Choroid plexus epithelial cell (primary cell): ENCODE measurements around the gene FAM76A.

ENCODE experiments used
- DNase-seq: peaks from one replicate; pipeline ENCODE4 v3.0.0-alpha.2; 2010; ENCODE audit warnings: low read depth
- H3K4me3 ChIP-seq: 2 replicates; pipeline ENCODE4 v1.5.1; 2011; ENCODE audit warnings: low read depth, mild to moderate bottlenecking, control low read depth, low read length, moderate library complexity
- TF ChIP-seq, protein P1 (sequence below): conservative IDR thresholded peaks from 2 replicates; pipeline ENCODE4 v1.5.1; 2011; ENCODE audit warnings: low read depth, mild to moderate bottlenecking, control low read depth, inconsistent platforms, low read length, moderate library complexity

The FAM76A gene

DNA sequence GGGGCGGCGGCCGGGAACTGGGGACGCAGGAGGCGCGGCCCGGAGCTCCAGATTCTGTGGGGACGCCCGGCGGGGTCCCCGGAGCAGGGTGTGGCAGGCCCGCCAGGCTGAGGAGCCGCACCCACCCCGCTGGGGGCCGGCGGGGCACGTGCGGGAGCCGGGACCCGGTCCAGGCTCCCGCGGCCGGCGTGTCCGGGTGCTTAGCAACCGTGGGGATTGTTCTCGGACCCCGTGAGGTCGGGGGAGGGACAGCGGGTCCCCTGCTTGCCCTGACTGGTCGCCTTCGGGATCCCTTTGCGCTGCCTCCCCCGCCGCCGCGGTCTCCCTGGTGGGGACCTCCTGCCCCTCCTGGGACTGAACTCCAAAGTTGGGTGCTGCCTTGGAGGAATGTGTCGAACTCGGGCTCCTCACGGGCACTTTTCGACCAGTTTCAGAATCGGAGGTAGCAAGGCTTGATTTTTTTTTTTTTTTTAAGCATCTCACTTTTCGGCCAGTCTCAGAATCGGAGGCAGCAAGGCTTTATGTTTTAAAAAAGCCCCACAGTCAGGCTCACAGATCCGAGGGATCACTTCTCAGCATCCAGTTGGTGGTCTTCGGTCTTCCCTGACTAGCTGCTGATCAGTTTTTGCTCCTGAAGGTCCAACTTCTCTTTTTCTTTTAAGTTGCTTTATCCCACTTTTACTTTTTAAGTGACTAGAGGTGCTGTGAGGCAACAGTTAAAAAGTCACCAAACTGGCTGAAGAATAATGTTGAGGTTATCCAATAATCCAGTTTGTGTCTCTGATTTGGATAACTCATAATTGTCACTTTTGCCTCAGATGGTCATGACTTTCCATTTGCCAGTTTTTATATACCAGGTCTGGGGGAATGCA is 648 bp downstream of the FAM76A start:
- DNase-seq, result peak; percentile 42
- H3K4me3 ChIP-seq, result peak overlapping the region; percentile 89

DNA sequence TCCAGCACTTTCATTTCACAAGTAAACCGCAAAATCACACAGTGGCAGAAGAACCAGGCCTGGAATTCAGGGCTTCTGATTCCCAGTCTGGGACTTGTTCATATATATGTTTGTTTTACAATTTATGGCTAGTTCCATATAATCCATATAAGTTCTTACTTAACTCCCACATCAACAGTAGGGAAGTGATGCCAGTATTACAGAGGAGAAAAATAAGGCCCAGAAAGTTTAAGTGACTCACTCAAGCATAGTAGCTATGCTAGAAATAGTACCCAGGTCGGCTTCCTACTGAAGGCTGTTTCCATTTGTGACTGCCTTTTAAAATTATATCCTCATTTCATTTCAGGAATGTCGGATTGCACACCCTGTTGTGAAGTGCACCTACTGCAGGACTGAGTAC is 1.4 kb downstream of the FAM76A start:
- TF ChIP-seq, protein P1, sequence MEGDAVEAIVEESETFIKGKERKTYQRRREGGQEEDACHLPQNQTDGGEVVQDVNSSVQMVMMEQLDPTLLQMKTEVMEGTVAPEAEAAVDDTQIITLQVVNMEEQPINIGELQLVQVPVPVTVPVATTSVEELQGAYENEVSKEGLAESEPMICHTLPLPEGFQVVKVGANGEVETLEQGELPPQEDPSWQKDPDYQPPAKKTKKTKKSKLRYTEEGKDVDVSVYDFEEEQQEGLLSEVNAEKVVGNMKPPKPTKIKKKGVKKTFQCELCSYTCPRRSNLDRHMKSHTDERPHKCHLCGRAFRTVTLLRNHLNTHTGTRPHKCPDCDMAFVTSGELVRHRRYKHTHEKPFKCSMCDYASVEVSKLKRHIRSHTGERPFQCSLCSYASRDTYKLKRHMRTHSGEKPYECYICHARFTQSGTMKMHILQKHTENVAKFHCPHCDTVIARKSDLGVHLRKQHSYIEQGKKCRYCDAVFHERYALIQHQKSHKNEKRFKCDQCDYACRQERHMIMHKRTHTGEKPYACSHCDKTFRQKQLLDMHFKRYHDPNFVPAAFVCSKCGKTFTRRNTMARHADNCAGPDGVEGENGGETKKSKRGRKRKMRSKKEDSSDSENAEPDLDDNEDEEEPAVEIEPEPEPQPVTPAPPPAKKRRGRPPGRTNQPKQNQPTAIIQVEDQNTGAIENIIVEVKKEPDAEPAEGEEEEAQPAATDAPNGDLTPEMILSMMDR, result no peak
- peak overlapping the region; percentile 89 for H3K4me3 ChIP-seq
- peak; percentile 52 for DNase-seq

More for the DNA sequence above, 648 bp downstream of the FAM76A start:
- TF ChIP-seq, protein P1, result no peak

DNA sequence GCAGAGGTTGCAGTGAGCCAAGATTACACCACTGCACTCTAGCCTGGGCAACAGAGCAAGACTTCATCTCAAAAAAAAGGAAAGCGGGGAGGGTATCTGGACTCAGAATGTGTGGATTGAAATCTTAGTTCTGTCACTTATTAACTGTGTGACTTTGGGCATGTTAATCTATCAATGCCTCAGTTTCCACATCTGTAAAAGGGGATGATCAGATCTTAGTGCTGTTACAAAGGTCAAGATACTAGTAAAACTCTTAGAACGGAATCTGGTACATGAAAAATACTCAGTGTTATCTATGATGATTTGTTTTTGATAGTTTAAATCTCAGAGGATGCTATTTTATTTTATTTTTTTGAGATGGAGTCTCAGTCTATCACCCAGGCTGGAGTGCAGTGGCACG is 10.5 kb downstream of the FAM76A start:
- TF ChIP-seq, protein P1, result no peak
- H3K4me3 ChIP-seq, result no peak overlapping the region
- DNase-seq, result no peak

DNA sequence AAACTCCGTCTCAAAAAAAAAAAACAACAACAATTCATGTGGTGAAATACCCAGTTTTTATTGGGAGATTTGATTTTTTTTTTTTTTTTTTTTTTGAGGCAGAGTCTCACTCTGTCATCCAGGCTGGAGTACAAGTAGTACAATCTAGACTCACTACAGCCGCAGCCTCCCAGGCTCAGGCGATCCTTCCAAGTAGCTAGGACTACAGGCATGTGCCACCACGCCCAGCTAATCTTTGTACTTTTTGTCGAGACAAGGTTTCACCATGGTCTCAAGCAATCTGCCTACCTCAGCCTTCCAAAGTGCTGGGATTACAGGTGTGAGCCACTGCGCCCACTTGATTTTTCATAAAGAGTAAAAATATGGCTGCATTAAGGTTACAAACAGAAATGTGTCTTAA is 15.4 kb downstream of the FAM76A start:
- TF ChIP-seq, protein P1, result no peak
- no peak overlapping the region for H3K4me3 ChIP-seq
- DNase-seq, result no peak

DNA sequence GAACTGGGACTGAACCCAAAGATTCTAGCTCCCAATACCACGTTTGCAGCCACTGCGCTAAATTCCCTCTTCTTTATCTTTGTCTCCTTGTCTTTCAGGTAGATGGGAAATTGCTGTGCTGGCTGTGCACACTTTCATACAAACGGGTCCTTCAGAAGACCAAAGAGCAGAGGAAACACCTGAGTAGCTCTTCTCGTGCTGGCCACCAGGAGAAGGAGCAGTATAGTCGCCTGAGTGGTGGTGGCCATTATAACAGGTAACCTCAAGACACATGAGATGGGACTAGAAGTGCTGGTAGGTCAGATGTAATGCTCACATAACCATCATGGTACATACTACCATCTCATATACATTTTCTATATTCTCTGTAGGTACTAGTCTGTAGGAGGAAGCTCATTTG is 18.8 kb downstream of the FAM76A start:
- TF ChIP-seq, protein P1, result no peak
- DNase-seq, result no peak
- H3K4me3 ChIP-seq, result no peak overlapping the region

DNA sequence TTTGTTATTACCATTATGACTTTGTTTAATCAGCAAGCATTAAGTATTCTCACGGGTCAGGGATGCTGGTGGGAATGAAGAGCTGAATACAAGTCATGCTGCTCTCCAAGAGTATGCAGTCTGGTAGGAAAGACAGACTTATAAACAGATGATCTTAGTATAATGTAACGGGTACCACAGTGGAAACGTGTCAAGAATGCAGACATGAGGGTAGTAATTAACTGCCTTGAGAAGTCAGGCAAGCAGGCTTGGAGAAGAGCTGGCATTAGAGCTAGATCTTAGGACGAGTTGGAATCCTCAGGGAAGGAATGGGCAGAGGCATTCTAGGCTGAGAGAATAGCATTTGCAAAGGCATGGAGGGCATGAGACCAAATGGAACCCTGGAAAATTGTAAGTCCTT is 19.7 kb downstream of the FAM76A start:
- no peak overlapping the region for H3K4me3 ChIP-seq
- DNase-seq, result no peak
- TF ChIP-seq, protein P1, result no peak

DNA sequence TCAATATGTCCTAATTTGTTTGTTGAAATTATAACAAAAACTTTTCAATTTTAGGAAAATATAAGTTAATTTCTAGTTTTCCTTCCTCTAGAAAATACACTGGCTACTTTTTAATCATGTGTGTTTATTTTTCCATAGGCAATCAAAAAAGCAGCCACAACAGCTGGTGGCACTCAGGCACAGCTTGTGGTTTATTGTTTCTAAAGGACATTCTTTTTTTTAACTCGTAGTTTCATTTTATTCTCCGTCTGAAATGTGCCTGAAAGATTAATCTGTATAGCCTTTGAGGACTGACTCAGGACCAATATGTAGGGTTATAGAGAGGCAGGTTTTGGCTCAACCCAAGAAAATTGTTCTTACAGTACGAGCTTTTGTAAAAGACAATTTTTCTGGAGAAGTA is 26.6 kb downstream of the FAM76A start:
- no peak for DNase-seq
- TF ChIP-seq, protein P1, result no peak
- no peak overlapping the region for H3K4me3 ChIP-seq
